HG02970 (cell line): Measurements from ENCODE around the gene SFXN4.
"Not testable (repeated sequence)": the region's sequence is repeated elsewhere in the genome, so short reads cannot be mapped to it uniquely, and the experiment has no call there.

ENCODE experiments used
- ATAC-seq: cut with Tn5 transposase; IDR thresholded peaks from one replicate; pipeline ENCODE4 v1.9.1; 2021; ENCODE audit warnings: mild to moderate bottlenecking, moderate library complexity, moderate number of reproducible peaks; ENCODE audit not compliant: unreplicated experiment, low FRiP score

SFXN4 gene

GRCh38 chr10:119149157-119149556 is 16.4 kb downstream of the SFXN4 start:
- no peak for ATAC-seq

- no peak for ATAC-seq
Measured at GRCh38 chr10:119143657-119144056, 21.9 kb downstream of the SFXN4 start.

GRCh38 chr10:119140603-119141245 is 24.8 kb downstream of the SFXN4 start:
- ATAC-seq, result no peak

GRCh38 chr10:119139464-119140067 is 25.9 kb downstream of the SFXN4 start:
- ATAC-seq, result no peak

GRCh38 chr10:119138346-119139306 is 26.9 kb downstream of the SFXN4 start:
- ATAC-seq, result no peak

- ATAC-seq, result not testable (repeated sequence)
Measured at GRCh38 chr10:119137878-119138277, 27.6 kb downstream of the SFXN4 start.

DNA sequence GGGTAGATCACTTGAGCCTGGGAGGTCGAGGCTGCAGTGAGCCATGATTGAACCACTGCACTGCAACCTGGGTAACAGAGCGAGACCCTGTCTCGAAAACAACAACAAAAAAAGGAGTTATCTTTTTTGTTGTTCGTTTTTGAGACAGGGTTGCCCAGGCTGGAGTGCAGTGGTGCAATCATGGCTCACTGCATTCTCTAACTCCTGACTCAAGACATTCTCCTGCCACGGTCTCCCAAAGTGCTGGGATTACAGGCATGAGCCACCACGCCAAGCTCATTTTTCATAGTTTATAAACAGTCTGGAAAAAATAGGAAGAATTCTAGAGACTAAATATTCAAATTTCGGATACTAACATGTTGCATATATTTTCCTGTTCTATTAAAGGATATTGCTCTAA is 29.4 kb downstream of the SFXN4 start:
- ATAC-seq, result no peak

DNA sequence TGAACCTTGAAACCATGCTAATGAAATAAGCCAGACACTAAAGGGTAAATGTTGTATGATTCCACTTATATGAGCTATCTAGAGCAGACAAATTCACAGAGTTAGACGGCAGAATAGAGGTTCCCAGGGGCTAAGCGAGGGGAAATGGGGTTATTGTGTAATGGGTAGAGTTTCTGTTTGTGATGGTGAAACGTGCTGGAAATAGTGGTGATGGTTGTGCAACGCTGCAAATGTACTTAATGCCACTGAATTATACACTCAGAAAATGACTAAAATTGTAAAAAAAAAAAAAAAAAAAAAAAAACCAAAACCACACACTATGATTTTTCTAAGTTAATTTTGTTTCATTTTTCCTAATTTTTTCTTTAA is 30.0 kb downstream of the SFXN4 start:
- no peak for ATAC-seq

DNA sequence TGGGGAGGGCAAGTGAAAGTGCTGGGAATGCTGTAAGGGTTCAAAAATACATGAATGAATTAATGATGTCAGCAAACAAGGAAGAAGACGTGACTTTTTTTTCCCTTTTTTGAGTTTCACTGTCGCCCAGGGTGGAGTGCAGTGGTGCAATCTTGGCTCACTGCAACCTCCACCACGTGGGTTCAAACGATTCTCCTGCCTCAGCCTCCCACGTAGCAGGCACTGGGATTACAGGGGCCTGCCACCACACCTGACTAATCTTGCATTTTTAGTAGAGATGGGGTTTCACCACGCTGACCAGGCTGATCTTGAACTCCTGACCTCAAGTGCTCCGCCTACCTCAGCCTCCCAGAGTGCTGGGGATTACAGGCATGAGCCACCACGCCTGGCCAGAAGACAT is 31.6 kb downstream of the SFXN4 start:
- no peak for ATAC-seq

DNA sequence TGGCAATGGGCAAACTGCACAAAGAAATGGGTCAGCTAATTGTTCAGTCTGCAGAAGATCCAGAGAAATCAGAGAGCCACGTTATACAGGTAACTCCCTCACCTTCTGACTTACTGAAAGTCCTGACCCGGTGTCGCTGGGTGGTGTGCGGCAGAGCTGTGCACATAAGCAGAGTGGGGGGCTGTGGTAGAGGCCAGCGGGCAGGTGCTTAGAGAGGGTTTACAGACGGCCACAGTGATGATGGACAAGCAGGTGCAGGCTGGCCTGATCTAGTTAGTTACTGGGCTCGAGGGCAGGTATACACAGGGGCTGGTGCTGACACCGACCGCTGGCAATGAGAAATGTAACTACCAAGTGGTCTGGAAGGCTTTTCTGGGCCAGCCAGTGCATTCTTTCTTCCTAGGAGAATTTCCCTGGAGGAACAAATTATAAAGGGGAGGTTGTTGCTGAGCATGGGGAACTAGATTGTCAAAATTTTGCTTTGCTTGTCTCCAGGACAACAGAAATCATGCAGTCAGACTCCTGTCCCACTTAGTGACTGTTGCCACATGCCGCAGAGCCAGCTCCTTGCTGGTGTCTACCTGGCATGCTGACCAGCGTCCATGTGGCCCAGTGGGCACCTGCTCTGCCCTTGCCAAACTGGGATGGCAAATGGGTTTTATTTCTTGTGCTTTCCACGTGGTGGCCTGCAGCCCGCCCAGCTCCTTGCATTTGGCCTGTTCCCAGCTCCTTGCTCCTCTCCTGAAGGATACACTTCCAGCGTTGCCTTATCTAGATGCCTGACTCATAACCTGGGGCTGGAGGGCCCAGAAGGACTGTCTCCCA is 32.8 kb downstream of the SFXN4 start:
- no peak for ATAC-seq

DNA sequence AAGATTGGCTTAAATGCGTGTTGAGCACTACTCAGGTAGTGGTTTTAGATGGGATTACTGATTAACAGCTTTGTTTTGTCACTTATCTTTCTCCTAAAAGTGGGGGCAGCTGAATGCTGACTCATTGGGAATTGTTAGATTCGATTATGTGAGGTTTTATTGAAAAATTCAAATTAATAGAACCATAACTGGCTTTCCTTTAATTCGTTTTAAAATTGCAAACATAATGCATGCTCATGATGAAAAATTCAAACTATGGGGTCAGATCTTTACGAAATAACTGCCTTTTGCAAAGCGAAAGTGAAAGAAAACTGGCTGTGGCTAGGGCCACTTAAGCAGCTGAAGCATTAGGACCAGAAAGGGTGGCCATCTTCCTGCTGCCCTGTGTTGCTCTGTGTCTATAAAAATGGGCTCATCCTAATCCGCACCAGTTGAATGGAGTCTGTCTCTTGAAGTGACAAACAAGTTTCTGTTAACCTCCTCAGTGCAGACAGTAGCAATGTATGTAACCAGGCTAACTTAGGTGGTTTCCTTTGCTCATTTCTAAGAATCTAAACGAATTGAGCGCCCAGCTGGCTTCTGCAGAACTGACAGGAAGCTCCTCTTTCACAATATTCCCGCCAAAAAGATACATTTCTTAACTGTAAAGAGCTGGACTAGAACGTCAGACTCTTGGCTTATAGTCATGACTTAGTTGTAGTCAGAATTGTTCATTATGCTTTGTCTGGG is 33.8 kb downstream of the SFXN4 start:
- ATAC-seq, result peak; percentile 51

- ATAC-seq, result no peak
Measured at GRCh38 chr10:119129721-119130120, 35.8 kb downstream of the SFXN4 start.

DNA sequence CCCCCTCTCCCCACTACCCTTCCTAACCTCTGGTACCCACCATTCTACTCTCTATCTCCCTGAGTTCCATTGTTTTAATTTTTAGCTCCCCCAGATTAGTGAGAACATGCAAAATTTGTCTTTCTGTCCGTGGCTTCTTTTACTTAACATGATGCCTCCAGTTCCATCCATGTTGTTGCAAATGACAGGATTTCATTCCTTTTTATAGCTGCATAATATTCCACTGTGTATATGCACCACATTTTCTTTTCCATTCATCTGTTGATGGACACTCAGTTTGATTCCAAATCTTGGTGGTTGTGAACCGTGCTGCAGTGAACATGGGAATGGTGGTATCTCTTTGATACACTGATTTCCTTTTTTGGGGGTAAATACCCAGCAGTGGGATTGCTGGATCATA is 39.6 kb downstream of the SFXN4 start:
- no peak for ATAC-seq

DNA sequence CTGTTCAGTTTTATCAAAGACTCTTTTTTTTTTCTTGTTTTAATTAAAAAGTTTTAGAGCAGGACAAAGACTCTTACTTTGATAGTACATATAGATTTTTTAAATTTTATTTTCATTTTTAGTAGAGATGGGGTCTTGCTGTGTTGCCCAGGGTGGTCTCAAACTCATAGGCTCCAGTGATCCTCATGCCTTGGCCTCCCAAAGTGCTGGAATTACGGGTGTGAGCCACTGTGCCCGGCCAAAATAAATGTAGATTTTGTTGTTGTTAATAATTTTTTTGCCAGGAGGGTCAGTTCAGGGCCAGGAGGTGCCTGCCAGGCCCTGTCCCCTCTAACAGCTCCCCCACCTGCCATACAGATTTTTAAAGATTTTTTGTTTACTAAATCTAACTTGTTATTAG is 44.6 kb downstream of the SFXN4 start:
- ATAC-seq, result no peak

DNA sequence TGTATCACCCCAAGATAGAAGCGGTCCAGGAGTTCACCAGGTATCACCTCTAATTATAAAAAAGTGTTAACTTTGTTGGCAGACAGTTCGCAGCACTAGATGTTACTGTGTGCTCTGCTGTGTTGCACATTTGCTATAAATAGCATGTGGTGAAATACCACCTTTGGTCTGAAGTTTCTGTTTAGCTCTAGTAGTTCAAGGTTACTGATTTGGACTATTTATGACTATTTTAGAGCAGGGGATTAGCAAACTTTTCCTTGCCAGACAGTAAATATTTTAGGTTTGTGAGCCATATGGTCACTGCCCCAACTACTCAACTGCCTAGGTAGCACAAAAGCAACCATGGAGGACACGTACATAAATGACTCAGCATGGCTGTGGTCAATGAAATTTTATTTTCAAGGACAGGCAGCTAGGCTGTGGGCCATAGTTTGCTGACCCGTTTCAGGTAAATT is 45.1 kb downstream of the SFXN4 start:
- ATAC-seq, result peak; percentile 65

- no peak for ATAC-seq
Measured at GRCh38 chr10:119119400-119119799, 46.1 kb downstream of the SFXN4 start.

- ATAC-seq, result no peak
Measured at GRCh38 chr10:119118231-119118630, 47.3 kb downstream of the SFXN4 start.

DNA sequence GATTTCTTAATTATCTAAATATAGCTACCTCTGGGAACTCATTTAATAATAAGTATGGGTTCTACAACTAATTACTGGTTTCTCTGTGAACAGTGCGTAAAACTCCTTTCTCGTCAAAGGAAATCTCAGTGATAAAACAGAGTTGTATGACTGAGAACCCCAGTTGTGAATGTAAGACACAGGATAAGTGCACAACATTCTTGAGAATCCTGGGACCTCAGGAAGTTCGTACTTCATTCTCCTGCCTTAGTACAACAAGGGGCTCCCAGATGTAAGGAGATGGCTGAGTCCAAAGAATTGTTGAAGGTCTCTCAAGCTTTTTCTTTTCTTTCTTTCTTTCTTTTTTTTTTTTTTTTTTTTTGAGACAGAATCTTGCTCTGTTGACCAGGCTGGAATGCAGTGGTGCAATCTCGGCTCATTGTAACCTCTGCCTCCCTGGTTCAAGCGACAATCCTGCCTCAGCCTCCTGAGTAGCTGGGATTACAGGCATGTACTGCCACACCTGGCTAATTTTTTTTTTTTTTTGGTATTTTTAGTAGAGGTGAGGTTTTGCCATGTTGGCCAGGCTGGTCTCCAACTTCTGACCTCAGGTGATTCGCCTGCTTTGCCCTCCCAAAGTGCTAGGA is 49.1 kb downstream of the SFXN4 start:
- no peak for ATAC-seq

- no peak for ATAC-seq
Measured at GRCh38 chr10:119115926-119116325, 49.6 kb downstream of the SFXN4 start.
